K562 (cell line): ENCODE measurements around the gene FBXO11. TPM values are rescaled to one million over a fixed set of nuclear protein-coding genes. Genes with fewer than 3 reads are reported as not detected.
A peak's percentile ranks its signal among the peaks of the same experiment; 100 is the strongest.

ENCODE experiments used
- FOS ChIP-seq: IDR thresholded peaks from 3 replicates; pipeline ENCODE4 v1.6.1; 2011; ENCODE audit not compliant: insufficient read length; ENCODE audit errors: extremely low read depth
- HMBOX1 ChIP-seq: sonication (generic); IDR thresholded peaks from 2 replicates; pipeline ENCODE4 v1.6.1; 2016
- KHSRP ChIP-seq: fragments of 450-650 bp; IDR thresholded peaks from 2 replicates; pipeline ENCODE4 v1.6.1; 2017
- MTA2 ChIP-seq: fragments of 450-650 bp; IDR thresholded peaks from 2 replicates; pipeline ENCODE4 v1.6.1; 2016; ENCODE audit warnings: low read depth
- NCOA2 ChIP-seq, 2 experiments: fragments of 450-650 bp; IDR thresholded peaks; 2 replicates each; pipeline ENCODE4 v1.6.1; 2018; ENCODE audit warnings: mild to moderate bottlenecking in 2 of 2, moderate library complexity in 1 of 2; ENCODE audit not compliant: partially characterized antibody in 2 of 2
- PBX2 ChIP-seq, 2 experiments: IDR thresholded peaks in 1 of 2; conservative IDR thresholded peaks in 1 of 2; 2 replicates each; pipeline ENCODE4 v1.6.1; 2016; ENCODE audit warnings: low read depth in 2 of 2, mild to moderate bottlenecking in 1 of 2, missing compliant biosample characterization in 1 of 2, missing genetic modification characterization in 1 of 2, moderate library complexity in 1 of 2
- PCBP2 ChIP-seq: fragments of 200-400 bp; formaldehyde crosslinking; IDR thresholded peaks from 2 replicates; pipeline ENCODE4 v1.6.1; 2018; ENCODE audit warnings: low read length, low read depth, mild to moderate bottlenecking, moderate library complexity; ENCODE audit not compliant: poor library complexity, severe bottlenecking
- RREB1 ChIP-seq: fragments of 250-450 bp; sonication (Bioruptor Pico); IDR thresholded peaks from 2 replicates; pipeline ENCODE4 v1.4.0; 2020
- TAF1 ChIP-seq: IDR thresholded peaks from 2 replicates; pipeline ENCODE4 v1.6.1; 2011; ENCODE audit warnings: mild to moderate bottlenecking, low read length, moderate library complexity; ENCODE audit not compliant: insufficient read depth, control insufficient read depth, severe bottlenecking; ENCODE audit errors: extremely low read depth
- TFAP4 ChIP-seq: sonication (generic); formaldehyde crosslinking; IDR thresholded peaks from 2 replicates; pipeline ENCODE4 v1.8.0; 2022; ENCODE audit warnings: missing genetic modification reagents, mild to moderate bottlenecking, moderate library complexity, borderline replicate concordance
- TSC22D4 ChIP-seq: fragments of 450-650 bp; IDR thresholded peaks from 2 replicates; pipeline ENCODE4 v1.6.1; 2016; ENCODE audit warnings: missing genetic modification characterization, missing biosample characterization, control low read depth
- ZFP30 ChIP-seq: fragments of 250-450 bp; sonication (Bioruptor Pico); IDR thresholded peaks from 2 replicates; pipeline ENCODE4 v1.8.0; 2022; ENCODE audit warnings: moderate library complexity, mild to moderate bottlenecking, inconsistent platforms, borderline replicate concordance
- ZNF124 ChIP-seq: sonication (generic); formaldehyde crosslinking; IDR thresholded peaks from 2 replicates; pipeline ENCODE4 v1.8.1; 2022; ENCODE audit warnings: missing genetic modification reagents
- ZNF778 ChIP-seq: fragments of 450-650 bp; formaldehyde crosslinking; IDR thresholded peaks from 2 replicates; pipeline ENCODE4 v1.4.0; 2020; ENCODE audit warnings: mild to moderate bottlenecking, moderate library complexity
- polyA plus RNA-seq, 8 experiments: library from polyadenylated mRNA; depleted of rRNA in 4 of 8; stranded (reverse) in 5 of 8; unstranded in 3 of 8; fragments of >200 nt; fragmentation: Nextera tagmentation in 2 of 8; fragmentation: Illumina TruSeq in 1 of 8; extraction: Ambion mirVana in 2 of 8; extraction: Trizol in 1 of 8; gene quantifications; 2 replicates each; pipeline versions ENCODE4 v1.2.1 to v1.2.3, GENCODE V29; 2011 to 2014; ENCODE audit warnings: inconsistent platforms in 1 of 8, missing spikeins in 1 of 8
- total RNA-seq, 7 experiments: library from RNA; depleted of rRNA in 6 of 7; stranded (reverse); fragments of >200 nt in 6 of 7; fragmentation: Illumina TruSeq in 2 of 7; extraction: Trizol in 2 of 7; gene quantifications; 2 replicates each; pipeline versions ENCODE4 v1.2.1 to v1.2.3, GENCODE V29; 2011 to 2021; ENCODE audit warnings: low replicate concordance in 1 of 7

FBXO11 gene
- total and polyA plus RNA-seq, 9 of the 15 experiments (the other 6 are each of a cell fraction or from before 2014, with no cell fraction given): 8.8 to 44.5 (median 24.1) TPM

GRCh38 chr2:47905386-47906156 lies 727 bp downstream of the FBXO11 start (continued):
- TF ChIP-seq RREB1 (CRISPR knock-in tag): no peak
- TF ChIP-seq MTA2: no peak
- TF ChIP-seq ZNF778 (CRISPR knock-in tag): no peak
- TF ChIP-seq ZNF124: no peak
- TF ChIP-seq TAF1: peak; percentile 29
- no peak for TF ChIP-seq KHSRP
- 0 out of 2 replicates have a peak, but pooled peaks have one; percentile 40 for TF ChIP-seq TFAP4 (CRISPR knock-in tag)
- TF ChIP-seq PBX2 (CRISPR knock-in tag; IDR thresholded peaks at IDR 0.05; ENCODE audit: low read depth): no peak
- no peak for TF ChIP-seq PBX2 (tag; conservative IDR thresholded peaks at IDR 0.05; ENCODE audit: low read depth)
- TF ChIP-seq HMBOX1: no peak
- no peak for TF ChIP-seq FOS
- TF ChIP-seq NCOA2 (IDR thresholded peaks at IDR 0.05; ENCODE audit: partially characterized antibody in 2 of 2): no peak
- no peak for TF ChIP-seq ZFP30
- TF ChIP-seq PCBP2: peak; percentile 95
- no peak for TF ChIP-seq TSC22D4 (tag)
